K562 (cell line): ENCODE results near the gene ZNF594.
A peak's percentile ranks its signal among the peaks of the same experiment; 100 is the strongest.

Experiments used
- ATF3 ChIP-seq, 2 experiments: fragments of 450-650 bp in 1 of 2; sonication (generic) in 1 of 2; formaldehyde crosslinking in 1 of 2; IDR thresholded peaks in 1 of 2; conservative IDR thresholded peaks in 1 of 2; 2 replicates each; pipeline versions ENCODE4 v1.6.1 to v1.8.1; 2016 to 2023; ENCODE audit warnings: mild to moderate bottlenecking in 2 of 2, moderate library complexity in 2 of 2, inconsistent platforms in 1 of 2, missing genetic modification reagents in 1 of 2
- BRF1 ChIP-seq: IDR thresholded peaks from 3 replicates; pipeline ENCODE4 v1.6.1; 2011; ENCODE audit warnings: borderline replicate concordance, mild to moderate bottlenecking; ENCODE audit not compliant: insufficient read length; ENCODE audit errors: extremely low read depth
- EGR1 ChIP-seq: fragments of 450-650 bp; conservative IDR thresholded peaks from 2 replicates; pipeline ENCODE4 v1.6.1; 2017; ENCODE audit warnings: mild to moderate bottlenecking
- EP300 ChIP-seq: IDR thresholded peaks from 2 replicates; pipeline ENCODE4 v1.6.1; 2012; ENCODE audit warnings: low read length, improper control_type of control experiment
- MAX ChIP-seq: sonication (generic); formaldehyde crosslinking; IDR thresholded peaks from 2 replicates; pipeline ENCODE4 v1.9.0; 2022; ENCODE audit warnings: mild to moderate bottlenecking, missing genetic modification reagents
- MAZ ChIP-seq, 2 experiments: fragments of 450-650 bp in 1 of 2; sonication (generic) in 1 of 2; formaldehyde crosslinking; IDR thresholded peaks in 1 of 2; conservative IDR thresholded peaks in 1 of 2; 2 replicates each; pipeline versions ENCODE4 v1.4.0 to v1.5.0; 2020; ENCODE audit warnings: mild to moderate bottlenecking in 1 of 2, missing genetic modification reagents in 1 of 2
- MYC ChIP-seq, 2 experiments: fragments of 250-450 bp in 1 of 2; sonication (Bioruptor Pico) in 1 of 2; IDR thresholded peaks; 2 replicates each; pipeline versions ENCODE4 v1.5.1 to v1.6.1; 2012 to 2021; ENCODE audit warnings: low read depth in 2 of 2, borderline replicate concordance in 1 of 2, improper control_type of control experiment in 1 of 2, low read length in 1 of 2, mild to moderate bottlenecking in 1 of 2, moderate library complexity in 1 of 2
- PATZ1 ChIP-seq: fragments of 250-450 bp; sonication (Bioruptor Pico); IDR thresholded peaks from 2 replicates; pipeline ENCODE4 v1.5.0; 2020; ENCODE audit warnings: mild to moderate bottlenecking, borderline replicate concordance
- PHTF2 ChIP-seq: fragments of 250-450 bp; sonication (Bioruptor Pico); IDR thresholded peaks from 2 replicates; pipeline ENCODE4 v1.5.0; 2021; ENCODE audit warnings: mild to moderate bottlenecking
- RAD21 ChIP-seq, 2 experiments: fragments of 250-450 bp in 1 of 2; fragments of 450-650 bp in 1 of 2; sonication (Bioruptor Pico) in 1 of 2; formaldehyde crosslinking in 1 of 2; IDR thresholded peaks in 1 of 2; conservative IDR thresholded peaks in 1 of 2; 2 replicates each; pipeline versions ENCODE4 v1.4.0 to v1.8.0; 2020 to 2022; ENCODE audit warnings: mild to moderate bottlenecking in 2 of 2, moderate library complexity in 1 of 2
- SRF ChIP-seq, 2 experiments: fragments of 250-450, 450-650 bp in 1 of 2; sonication (Bioruptor Pico) in 1 of 2; sonication (generic) in 1 of 2; formaldehyde crosslinking; IDR thresholded peaks; 2 replicates each; pipeline versions ENCODE4 v1.5.0 to v1.5.1; 2020 to 2022; ENCODE audit warnings: mild to moderate bottlenecking in 1 of 2, missing genetic modification reagents in 1 of 2
- YY1 ChIP-seq, 3 experiments: IDR thresholded peaks; 2 replicates each; pipeline ENCODE4 v1.6.1; 2011; ENCODE audit warnings: low read length in 2 of 3, mild to moderate bottlenecking in 2 of 3, moderate library complexity in 2 of 3, borderline replicate concordance in 1 of 3, control low read depth in 1 of 3, low read depth in 1 of 3; ENCODE audit not compliant: insufficient read depth in 3 of 3, insufficient replicate concordance in 2 of 3, control insufficient read depth in 1 of 3, insufficient read length in 1 of 3; ENCODE audit errors: extremely low read depth in 1 of 3
- ZNF24 ChIP-seq: fragments of 450-650 bp; IDR thresholded peaks from 2 replicates; pipeline ENCODE4 v1.6.1; 2016
- ZNF589 ChIP-seq: fragments of 200-800 bp; sonication (Bioruptor generic); IDR thresholded peaks from 2 replicates; pipeline ENCODE4 v1.6.1; 2016; ENCODE audit warnings: low read depth, missing genetic modification characterization, missing compliant biosample characterization

GRCh38 chr17:5237541-5238016, 45.9 kb upstream of the ZNF594 start:
- no peak for TF ChIP-seq EGR1
- no peak for TF ChIP-seq PHTF2
- TF ChIP-seq ZNF589 (CRISPR knock-in tag) = no peak
- no peak for TF ChIP-seq PATZ1 (CRISPR knock-in tag)
- no peak for TF ChIP-seq ATF3 (IDR thresholded peaks at IDR 0.05)
- TF ChIP-seq ATF3 (CRISPR knock-in tag; conservative IDR thresholded peaks at IDR 0.05) = no peak
- TF ChIP-seq RAD21 (CRISPR knock-in tag; conservative IDR thresholded peaks at IDR 0.05 in 1 of 2, IDR thresholded peaks at IDR 0.05 in 1 of 2) = peak; percentile 57 to 72
- TF ChIP-seq BRF1 = no peak
- no peak for TF ChIP-seq MAZ (CRISPR knock-in tag; conservative IDR thresholded peaks at IDR 0.05 in 1 of 2, IDR thresholded peaks at IDR 0.05 in 1 of 2)
- TF ChIP-seq MYC (IDR thresholded peaks at IDR 0.05; ENCODE audit: low read depth, low read length) = no peak
- no peak for TF ChIP-seq MYC (CRISPR knock-in tag; IDR thresholded peaks at IDR 0.05; ENCODE audit: borderline replicate concordance, low read depth)
- TF ChIP-seq ZNF24 = no peak
- TF ChIP-seq YY1 (IDR thresholded peaks at IDR 0.05; ENCODE audit: borderline replicate concordance in 1 of 3, control insufficient read depth in 1 of 3, extremely low read depth in 1 of 3, insufficient read depth in 3 of 3, insufficient read length in 1 of 3, insufficient replicate concordance in 2 of 3, low read depth in 1 of 3, low read length in 2 of 3) = no peak
- no peak for TF ChIP-seq SRF (CRISPR knock-in tag; IDR thresholded peaks at IDR 0.05)
- TF ChIP-seq EP300 = no peak
- no peak for TF ChIP-seq MAX
